ENCODE data around the gene TMEM63A. TPM values are rescaled to one million over a fixed set of nuclear protein-coding genes. Genes with fewer than 3 reads are reported as not detected.
A peak's percentile ranks its signal among the peaks of the same experiment; 100 is the strongest.

Gene TMEM63A
- total RNA-seq, 1 experiment from 2014 or later: 91.7 TPM

- ATAC-seq (no peak), DNase-seq (ENCODE audit: low spot score) (no peak)
- no peaks in the 10 kb centered on the region for H3K4me1 Mint-ChIP-seq
- peaks cover 3% of the 10 kb centered on the region; the same call in 1 of the 2 replicates for H3K9me3 Mint-ChIP-seq
- POLR2A ChIA-PET: no interaction called here
- peak overlapping the region; percentile 15; the same call in 1 of the 2 replicates for H3K27ac Mint-ChIP-seq
- no peaks in the 10 kb centered on the region for H3K27me3 Mint-ChIP-seq (ENCODE audit: low read depth)
- no peak for TF ChIP-seq ZNF423 (CRISPR knock-in tag; IDR thresholded peaks at IDR 0.05)
- TF ChIP-seq ZNF416 (CRISPR knock-in tag; IDR thresholded peaks at IDR 0.05): no peak
- TF ChIP-seq ZNF671 (CRISPR knock-in tag; IDR thresholded peaks at IDR 0.05): no peak
- no peak for TF ChIP-seq NR2C2 (CRISPR knock-in tag; IDR thresholded peaks at IDR 0.05)
- TF ChIP-seq STAT6 (CRISPR knock-in tag; conservative IDR thresholded peaks at IDR 0.05; ENCODE audit: low read depth): no peak
- no peak for TF ChIP-seq SMAD3 (CRISPR knock-in tag; IDR thresholded peaks at IDR 0.05; ENCODE audit: borderline replicate concordance)
- no peak for TF ChIP-seq PRRX2 (CRISPR knock-in tag; IDR thresholded peaks at IDR 0.05)
- TF ChIP-seq FOXK1 (CRISPR knock-in tag; IDR thresholded peaks at IDR 0.05): no peak
- no peak for TF ChIP-seq ZNF396 (CRISPR knock-in tag; IDR thresholded peaks at IDR 0.05; ENCODE audit: borderline replicate concordance)
- no peak for TF ChIP-seq ZSCAN18 (CRISPR knock-in tag; IDR thresholded peaks at IDR 0.05)
- TF ChIP-seq ZNF263 (CRISPR knock-in tag; IDR thresholded peaks at IDR 0.05; ENCODE audit: low read depth): no peak
- no peak for TF ChIP-seq ATF1 (CRISPR knock-in tag; IDR thresholded peaks at IDR 0.05)
- TF ChIP-seq ZBTB43 (CRISPR knock-in tag; IDR thresholded peaks at IDR 0.05): no peak
- TF ChIP-seq E2F5 (CRISPR knock-in tag; IDR thresholded peaks at IDR 0.05): no peak
- no peak for TF ChIP-seq TCF7 (CRISPR knock-in tag; IDR thresholded peaks at IDR 0.05; ENCODE audit: low read depth)
- TF ChIP-seq TEAD1 (CRISPR knock-in tag; IDR thresholded peaks at IDR 0.05): no peak
- H3K4me3 Mint-ChIP-seq: no peak overlapping the region
- H3K36me3 Mint-ChIP-seq: peaks cover 86% of the 10 kb centered on the region
- CTCF ChIA-PET: interaction anchor here (0.6 to 1.3 kb wide), 7 partner anchors 53 to 414 kb away, joined by 3 to 7 read pairs (median 5); no protein-coding TSS in a partner anchor
These were observed 24.9 kb downstream of the TMEM63A start for GRCh38 chr1:225857256-225857655.

- peaks cover 86% of the 10 kb centered on the region for H3K36me3 Mint-ChIP-seq
- no peaks in the 10 kb centered on the region for H3K4me1 Mint-ChIP-seq
- H3K4me3 Mint-ChIP-seq: no peak overlapping the region
- H3K27ac Mint-ChIP-seq: no peak overlapping the region
- ChIA-PET POLR2A (no interaction called here), CTCF (interaction anchor here (0.6 to 1.4 kb wide), 6 partner anchors 10 to 203 kb away, joined by 3 read pairs; partner anchors contain the start of gene ENAH)
- peak; percentile 27; the same call in 1 of the 2 replicates for ATAC-seq
- DNase-seq (ENCODE audit: low spot score): no peak
- peaks cover 12% of the 10 kb centered on the region for H3K9me3 Mint-ChIP-seq
- peaks cover 3% of the 10 kb centered on the region; the same call in 1 of the 2 replicates for H3K27me3 Mint-ChIP-seq (ENCODE audit: low read depth)
- TF ChIP-seq ZNF219 (CRISPR knock-in tag; IDR thresholded peaks at IDR 0.05; ENCODE audit: borderline replicate concordance): no peak
- TF ChIP-seq FOXP4 (CRISPR knock-in tag; IDR thresholded peaks at IDR 0.05): no peak
- no peak for TF ChIP-seq ZNF121 (CRISPR knock-in tag; IDR thresholded peaks at IDR 0.05)
- no peak for TF ChIP-seq CDX4 (CRISPR knock-in tag; IDR thresholded peaks at IDR 0.05; ENCODE audit: borderline replicate concordance)
- no peak for TF ChIP-seq GTF2I (CRISPR knock-in tag; conservative IDR thresholded peaks at IDR 0.05)
- no peak for TF ChIP-seq ATF2 (CRISPR knock-in tag; IDR thresholded peaks at IDR 0.05; ENCODE audit: borderline replicate concordance, low read depth)
- TF ChIP-seq EMX1 (CRISPR knock-in tag; IDR thresholded peaks at IDR 0.05): no peak
These were observed 26.5 kb downstream of the TMEM63A start for GRCh38 chr1:225855503-225856300.
